ENCODE results near the gene RHOH. TPM values are rescaled to one million over a fixed set of nuclear protein-coding genes. Genes with fewer than 3 reads are reported as not detected.

Gene RHOH
- total and polyA plus RNA-seq, 9 of the 15 experiments (the other 6 are each of a cell fraction or from before 2014, with no cell fraction given), result 14.3 to 37.7 (median 23.2) TPM

DNA sequence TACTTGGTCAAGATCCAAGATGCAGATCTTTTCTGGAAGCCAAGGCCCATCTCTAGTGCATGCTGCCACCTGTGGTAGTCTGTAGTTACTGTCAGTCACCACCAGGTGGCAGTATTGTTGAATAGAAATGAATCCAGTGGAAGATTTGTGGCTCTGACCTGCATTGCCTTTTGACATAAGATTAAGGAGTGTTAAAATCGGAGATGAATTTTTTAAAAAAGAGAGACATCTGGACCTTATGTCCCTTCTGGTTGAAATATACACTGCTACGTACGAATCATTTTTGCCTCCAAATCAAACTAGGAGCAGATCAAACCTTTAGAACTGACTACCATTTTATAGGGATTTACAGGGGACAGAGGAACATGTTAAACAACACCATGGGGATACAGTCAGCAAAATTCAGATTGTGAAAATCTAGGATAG, 46.9 kb upstream of the RHOH start (continued):
- TF ChIP-seq, protein P1, sequence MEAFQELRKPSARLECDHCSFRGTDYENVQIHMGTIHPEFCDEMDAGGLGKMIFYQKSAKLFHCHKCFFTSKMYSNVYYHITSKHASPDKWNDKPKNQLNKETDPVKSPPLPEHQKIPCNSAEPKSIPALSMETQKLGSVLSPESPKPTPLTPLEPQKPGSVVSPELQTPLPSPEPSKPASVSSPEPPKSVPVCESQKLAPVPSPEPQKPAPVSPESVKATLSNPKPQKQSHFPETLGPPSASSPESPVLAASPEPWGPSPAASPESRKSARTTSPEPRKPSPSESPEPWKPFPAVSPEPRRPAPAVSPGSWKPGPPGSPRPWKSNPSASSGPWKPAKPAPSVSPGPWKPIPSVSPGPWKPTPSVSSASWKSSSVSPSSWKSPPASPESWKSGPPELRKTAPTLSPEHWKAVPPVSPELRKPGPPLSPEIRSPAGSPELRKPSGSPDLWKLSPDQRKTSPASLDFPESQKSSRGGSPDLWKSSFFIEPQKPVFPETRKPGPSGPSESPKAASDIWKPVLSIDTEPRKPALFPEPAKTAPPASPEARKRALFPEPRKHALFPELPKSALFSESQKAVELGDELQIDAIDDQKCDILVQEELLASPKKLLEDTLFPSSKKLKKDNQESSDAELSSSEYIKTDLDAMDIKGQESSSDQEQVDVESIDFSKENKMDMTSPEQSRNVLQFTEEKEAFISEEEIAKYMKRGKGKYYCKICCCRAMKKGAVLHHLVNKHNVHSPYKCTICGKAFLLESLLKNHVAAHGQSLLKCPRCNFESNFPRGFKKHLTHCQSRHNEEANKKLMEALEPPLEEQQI (IDR thresholded peaks at IDR 0.05), result peak; percentile 82
- no peak for TF ChIP-seq ZBTB8A (IDR thresholded peaks at IDR 0.05; ENCODE audit: partially characterized antibody)
- peak; percentile 43; the same call in 1 of the 2 replicates for TF ChIP-seq ATF7 (IDR thresholded peaks at IDR 0.05)
- TF ChIP-seq DPF2 (IDR thresholded peaks at IDR 0.05), result peak; percentile 48; the same call in 1 of the 2 replicates
- TF ChIP-seq ZNF316 (IDR thresholded peaks at IDR 0.05), result peak; percentile 38; the same call in 1 of the 2 replicates
- no peak for TF ChIP-seq EP400 (IDR thresholded peaks at IDR 0.05)
- peak; percentile 58; the same call in 1 of the 2 replicates for TF ChIP-seq ADNP (tag; IDR thresholded peaks at IDR 0.05)
- TF ChIP-seq, protein P2, sequence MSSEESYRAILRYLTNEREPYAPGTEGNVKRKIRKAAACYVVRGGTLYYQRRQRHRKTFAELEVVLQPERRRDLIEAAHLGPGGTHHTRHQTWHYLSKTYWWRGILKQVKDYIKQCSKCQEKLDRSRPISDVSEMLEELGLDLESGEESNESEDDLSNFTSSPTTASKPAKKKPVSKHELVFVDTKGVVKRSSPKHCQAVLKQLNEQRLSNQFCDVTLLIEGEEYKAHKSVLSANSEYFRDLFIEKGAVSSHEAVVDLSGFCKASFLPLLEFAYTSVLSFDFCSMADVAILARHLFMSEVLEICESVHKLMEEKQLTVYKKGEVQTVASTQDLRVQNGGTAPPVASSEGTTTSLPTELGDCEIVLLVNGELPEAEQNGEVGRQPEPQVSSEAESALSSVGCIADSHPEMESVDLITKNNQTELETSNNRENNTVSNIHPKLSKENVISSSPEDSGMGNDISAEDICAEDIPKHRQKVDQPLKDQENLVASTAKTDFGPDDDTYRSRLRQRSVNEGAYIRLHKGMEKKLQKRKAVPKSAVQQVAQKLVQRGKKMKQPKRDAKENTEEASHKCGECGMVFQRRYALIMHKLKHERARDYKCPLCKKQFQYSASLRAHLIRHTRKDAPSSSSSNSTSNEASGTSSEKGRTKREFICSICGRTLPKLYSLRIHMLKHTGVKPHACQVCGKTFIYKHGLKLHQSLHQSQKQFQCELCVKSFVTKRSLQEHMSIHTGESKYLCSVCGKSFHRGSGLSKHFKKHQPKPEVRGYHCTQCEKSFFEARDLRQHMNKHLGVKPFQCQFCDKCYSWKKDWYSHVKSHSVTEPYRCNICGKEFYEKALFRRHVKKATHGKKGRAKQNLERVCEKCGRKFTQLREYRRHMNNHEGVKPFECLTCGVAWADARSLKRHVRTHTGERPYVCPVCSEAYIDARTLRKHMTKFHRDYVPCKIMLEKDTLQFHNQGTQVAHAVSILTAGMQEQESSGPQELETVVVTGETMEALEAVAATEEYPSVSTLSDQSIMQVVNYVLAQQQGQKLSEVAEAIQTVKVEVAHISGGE (CRISPR knock-in tag; IDR thresholded peaks at IDR 0.05), result no peak

All from K562 (cell line).